NCI-H1930 (cell line): ENCODE measurements around the gene ARHGAP27.
"Not testable (repeated sequence)": the region's sequence is repeated elsewhere in the genome, so short reads cannot be mapped to it uniquely, and the experiment has no call there.

Source experiments
- DNase-seq, 2 experiments: peaks; one replicate each; lab custom pipeline; 2025; lab: John Stamatoyannopoulos, UW

Gene ARHGAP27

GRCh38 chr17:45432405-45433158 is at the start of gene ARHGAP27:
ARHGAP27 (minus strand) TSS chr17:45432870; CDS start chr17:45430279, 2,591 bp downstream.
- DNase-seq = no peak

GRCh38 chr17:45482317-45482716 is 49.6 kb upstream of the ARHGAP27 start:
- DNase-seq = not testable (repeated sequence)

GRCh38 chr17:45475436-45475835 is 42.8 kb upstream of the ARHGAP27 start:
- not testable (repeated sequence) for DNase-seq

- not testable (repeated sequence) for DNase-seq
Measured at GRCh38 chr17:45472249-45472648, 39.6 kb upstream of the ARHGAP27 start.

- not testable (repeated sequence) for DNase-seq
Measured at GRCh38 chr17:45469204-45469563, 36.5 kb upstream of the ARHGAP27 start.

GRCh38 chr17:45468293-45469203 is 35.9 kb upstream of the ARHGAP27 start:
- not testable (repeated sequence) for DNase-seq

GRCh38 chr17:45461524-45462327 is 29.1 kb upstream of the ARHGAP27 start:
- not testable (repeated sequence) for DNase-seq

- DNase-seq = not testable (repeated sequence)
Measured at GRCh38 chr17:45460422-45460821, 27.8 kb upstream of the ARHGAP27 start.

- not testable (repeated sequence) for DNase-seq
Measured at GRCh38 chr17:45454341-45454740, 21.7 kb upstream of the ARHGAP27 start.

- DNase-seq = not testable (repeated sequence)
Measured at GRCh38 chr17:45453731-45454130, 21.1 kb upstream of the ARHGAP27 start.

GRCh38 chr17:45453225-45453534 is 20.5 kb upstream of the ARHGAP27 start:
- not testable (repeated sequence) for DNase-seq

- not testable (repeated sequence) for DNase-seq
Measured at GRCh38 chr17:45452329-45453224, 19.9 kb upstream of the ARHGAP27 start.

GRCh38 chr17:45451660-45452059 is 19.0 kb upstream of the ARHGAP27 start:
- not testable (repeated sequence) for DNase-seq

- DNase-seq = no peak
Measured at GRCh38 chr17:45451131-45451530, 18.5 kb upstream of the ARHGAP27 start.

GRCh38 chr17:45449708-45450329 is 17.1 kb upstream of the ARHGAP27 start:
- DNase-seq = not testable (repeated sequence)

GRCh38 chr17:45449260-45449659 is 16.6 kb upstream of the ARHGAP27 start:
- not testable (repeated sequence) for DNase-seq

GRCh38 chr17:45448483-45448882 is 15.8 kb upstream of the ARHGAP27 start:
- DNase-seq = not testable (repeated sequence)

- not testable (repeated sequence) for DNase-seq
Measured at GRCh38 chr17:45448066-45448465, 15.4 kb upstream of the ARHGAP27 start.

- DNase-seq = not testable (repeated sequence)
Measured at GRCh38 chr17:45447650-45448049, 15.0 kb upstream of the ARHGAP27 start.

- not testable (repeated sequence) for DNase-seq
Measured at GRCh38 chr17:45446872-45447625, 14.4 kb upstream of the ARHGAP27 start.
